ENCODE measurements around the gene DR1. TPM values are rescaled to one million over a fixed set of nuclear protein-coding genes. Genes with fewer than 3 reads are reported as not detected.

Gene DR1
- total RNA-seq, 1 donor from 2014 or later, result 47.1 TPM

DNA sequence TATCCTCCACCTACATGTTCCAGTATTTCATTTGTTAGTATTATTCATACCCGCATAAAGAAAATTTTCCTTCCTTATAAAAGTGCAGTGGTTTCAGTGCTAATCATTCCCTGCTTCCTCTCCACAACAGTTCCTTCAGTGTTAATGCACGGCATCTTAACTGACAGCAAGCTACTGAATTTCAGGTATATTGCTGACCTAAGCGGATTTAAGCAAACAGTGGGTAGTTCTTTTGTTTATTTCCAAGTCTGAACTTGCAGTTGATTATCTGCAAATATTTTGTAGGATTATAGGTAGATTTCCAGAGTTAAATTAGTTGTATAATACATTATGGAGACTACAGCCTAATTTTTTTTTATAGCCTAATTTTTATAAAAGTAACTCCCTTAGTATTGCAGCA lies 15.1 kb upstream of the DR1 start:
- intact Hi-C loops (cut with DNase I), result no loop called here
- TF ChIP-seq CTCF (IDR thresholded peaks at IDR 0.05), result no peak
- no peak for ATAC-seq
- no peak overlapping the region for H3K27ac ChIP-seq
- H3K36me3 ChIP-seq, result no peaks in the 10 kb centered on the region
- H3K4me3 ChIP-seq, result no peak overlapping the region
- H3K9me3 ChIP-seq, result no peaks in the 10 kb centered on the region
- H3K27me3 ChIP-seq, result no peaks in the 10 kb centered on the region
- DNase-seq, result no peak
- H3K4me1 ChIP-seq, result peaks cover 5% of the 10 kb centered on the region

GRCh38 chr1:93331412-93331811 lies 14.3 kb upstream of the DR1 start:
- Histone ChIP-seq H3K36me3 (no peaks in the 10 kb centered on the region), H3K4me3 (no peak overlapping the region), H3K27ac (no peak overlapping the region), H3K4me1 (peaks cover 5% of the 10 kb centered on the region), H3K9me3 (no peaks in the 10 kb centered on the region), H3K27me3 (no peaks in the 10 kb centered on the region)
- DNase-seq (no peak), ATAC-seq (no peak)
- intact Hi-C loops (cut with DNase I), result no loop called here
- no peak for TF ChIP-seq CTCF (IDR thresholded peaks at IDR 0.05)

DNA sequence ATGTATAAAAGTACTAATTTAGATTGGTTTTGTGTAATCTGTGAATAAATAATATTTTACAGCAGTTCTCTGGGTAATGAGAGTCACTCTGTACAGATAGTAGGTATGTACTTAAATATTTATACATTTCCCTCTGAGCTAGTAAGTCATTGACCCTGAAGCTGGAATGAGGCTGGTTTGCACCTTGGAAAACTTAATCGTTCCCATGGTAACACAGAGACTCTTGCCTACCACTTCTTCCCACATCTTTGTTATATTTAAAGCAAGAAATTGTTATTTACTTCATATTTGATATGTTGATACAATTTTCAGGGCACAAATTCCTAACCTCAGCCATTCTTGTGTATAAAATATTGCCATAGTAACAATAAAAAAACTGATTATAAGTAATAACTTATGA lies 13.3 kb upstream of the DR1 start:
- Histone ChIP-seq H3K36me3 (no peaks in the 10 kb centered on the region), H3K27me3 (no peaks in the 10 kb centered on the region), H3K9me3 (no peaks in the 10 kb centered on the region), H3K27ac (no peak overlapping the region), H3K4me3 (no peak overlapping the region), H3K4me1 (peaks cover 5% of the 10 kb centered on the region)
- ATAC-seq, result no peak
- DNase-seq, result no peak
- intact Hi-C loops (cut with DNase I), result no loop called here
- no peak for TF ChIP-seq CTCF (IDR thresholded peaks at IDR 0.05)

- Histone ChIP-seq H3K4me1 (no peaks in the 10 kb centered on the region), H3K9me3 (no peaks in the 10 kb centered on the region), H3K27ac (no peak overlapping the region), H3K27me3 (no peaks in the 10 kb centered on the region), H3K4me3 (no peak overlapping the region), H3K36me3 (peaks cover 12% of the 10 kb centered on the region)
- TF ChIP-seq CTCF (IDR thresholded peaks at IDR 0.05), result no peak
- no peak for DNase-seq
- intact Hi-C loops (cut with DNase I), result no loop called here
- no peak for ATAC-seq
Observed at GRCh38 chr1:93338387-93339146, 7.1 kb upstream of the DR1 start.

- Histone ChIP-seq H3K27ac (no peak overlapping the region), H3K4me3 (no peak overlapping the region), H3K4me1 (no peaks in the 10 kb centered on the region), H3K9me3 (no peaks in the 10 kb centered on the region), H3K27me3 (no peaks in the 10 kb centered on the region), H3K36me3 (peaks cover 12% of the 10 kb centered on the region)
- intact Hi-C loops (cut with DNase I), result no loop called here
- DNase-seq (no peak), ATAC-seq (no peak)
- no peak for TF ChIP-seq CTCF (IDR thresholded peaks at IDR 0.05)
Observed at GRCh38 chr1:93339171-93339697, 6.5 kb upstream of the DR1 start.
